GM19467 (cell line): ENCODE measurements around the gene ISCA1.

Experiments used
- ATAC-seq: cut with Tn5 transposase; IDR thresholded peaks from one replicate; pipeline ENCODE4 v1.9.1; 2021; ENCODE audit warnings: mild to moderate bottlenecking, moderate library complexity; ENCODE audit not compliant: unreplicated experiment

The ISCA1 gene

GRCh38 chr9:86286278-86286677, 3.9 kb upstream of the ISCA1 start:
- no peak for ATAC-seq

- ATAC-seq: no peak
Measured at GRCh38 chr9:86285261-86285660, 2.9 kb upstream of the ISCA1 start.

- ATAC-seq: no peak
Measured at GRCh38 chr9:86282979-86283535, 719 bp upstream of the ISCA1 start.

- ATAC-seq: peak; percentile 31
Measured at GRCh38 chr9:86281593-86282076, 703 bp downstream of the ISCA1 start.

DNA sequence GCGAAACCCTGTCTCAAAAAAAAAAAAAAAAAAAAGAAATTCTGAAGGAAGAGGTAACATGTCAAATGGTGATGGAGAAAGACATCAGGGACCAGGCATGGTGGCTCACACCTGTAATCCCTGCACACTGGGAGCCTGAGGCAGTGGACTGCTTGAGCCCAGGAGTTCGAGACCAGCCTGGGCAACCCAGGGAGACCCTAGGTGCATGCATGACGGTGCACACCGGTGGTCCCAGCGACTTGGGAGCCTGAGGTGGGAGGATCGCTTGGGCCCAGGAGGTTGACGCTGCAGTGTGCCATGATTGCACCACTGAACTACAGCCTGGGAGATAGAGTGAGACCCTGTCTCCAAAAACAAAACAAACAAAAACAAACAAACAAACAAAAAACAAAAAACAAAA, 1.8 kb downstream of the ISCA1 start:
- no peak for ATAC-seq

DNA sequence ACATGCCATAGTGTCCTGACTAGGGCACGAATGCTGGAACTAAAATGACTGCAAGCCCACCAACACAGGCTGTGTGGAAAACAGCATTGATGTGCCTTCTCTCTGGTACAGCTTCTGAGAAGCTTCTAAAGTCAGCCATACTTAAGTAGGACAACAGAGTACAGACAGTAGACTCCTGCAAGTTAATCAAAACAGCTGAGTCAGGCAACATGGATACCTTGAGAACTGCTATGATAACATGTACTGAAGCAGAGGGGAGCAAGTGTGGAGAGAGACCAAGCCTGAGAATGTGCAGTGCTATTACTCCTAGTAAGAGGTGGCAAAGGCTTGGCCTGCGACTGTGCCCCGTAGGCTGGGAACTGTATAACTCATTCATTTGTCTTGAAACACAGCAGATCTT, 2.5 kb downstream of the ISCA1 start:
- ATAC-seq: no peak

GRCh38 chr9:86277072-86277471, 5.3 kb downstream of the ISCA1 start:
- no peak for ATAC-seq

- no peak for ATAC-seq
Measured at GRCh38 chr9:86275962-86276361, 6.4 kb downstream of the ISCA1 start.

- ATAC-seq: no peak
Measured at GRCh38 chr9:86274821-86275643, 7.3 kb downstream of the ISCA1 start.

- ATAC-seq: no peak
Measured at GRCh38 chr9:86272221-86272620, 10.1 kb downstream of the ISCA1 start.

- no peak for ATAC-seq
Measured at GRCh38 chr9:86263876-86264275, 18.5 kb downstream of the ISCA1 start.

DNA sequence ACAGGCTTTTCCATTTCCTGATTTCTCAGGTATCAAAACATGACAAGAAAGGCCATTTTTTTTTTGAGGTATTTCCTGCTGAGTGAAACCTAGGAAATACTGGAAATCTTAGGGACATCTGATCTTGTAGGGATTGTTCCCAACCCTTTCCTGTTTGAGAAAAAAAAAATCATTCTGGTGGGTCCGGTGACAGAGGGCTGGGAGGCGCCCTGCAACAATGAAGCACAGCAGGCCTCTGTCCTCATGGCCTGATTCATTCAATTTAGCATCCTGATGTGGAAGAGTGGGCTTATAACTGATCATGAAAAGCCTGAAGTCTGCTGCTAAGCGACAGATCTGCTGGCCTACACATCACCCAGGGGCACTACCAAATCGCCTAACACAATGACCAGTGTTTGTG, 19.8 kb downstream of the ISCA1 start:
- no peak for ATAC-seq

GRCh38 chr9:86259557-86259956, 22.8 kb downstream of the ISCA1 start, which contains the start of gene C9orf153:
Gene C9orf153, minus strand, starts transcription at chr9:86259657. Its CDS starts 30,054 bp downstream, at chr9:86229603.
- no peak for ATAC-seq

DNA sequence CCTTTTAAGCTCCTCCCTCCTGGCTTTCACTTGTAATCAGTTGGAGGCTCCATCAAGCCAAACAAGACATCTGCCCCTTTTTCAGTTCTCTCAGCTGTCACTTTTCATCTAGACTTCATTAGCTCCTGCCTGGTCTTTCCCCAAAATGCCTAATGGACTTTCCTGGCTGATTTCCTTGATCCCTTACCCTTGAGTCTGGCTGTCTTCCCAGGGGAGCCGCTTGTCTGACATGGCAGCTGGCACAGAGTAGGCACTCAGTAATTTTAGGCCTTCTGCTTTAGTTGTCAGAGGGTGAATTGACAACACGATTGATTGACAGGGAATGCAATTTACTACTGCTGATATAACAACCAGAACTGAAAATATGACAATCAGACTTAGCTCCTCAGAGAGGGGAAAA, 24.9 kb downstream of the ISCA1 start:
- ATAC-seq: no peak

GRCh38 chr9:86256653-86257052, 25.7 kb downstream of the ISCA1 start:
- no peak for ATAC-seq

GRCh38 chr9:86253577-86253976, 28.8 kb downstream of the ISCA1 start:
- ATAC-seq: no peak

GRCh38 chr9:86252870-86253269, 29.5 kb downstream of the ISCA1 start:
- no peak for ATAC-seq

GRCh38 chr9:86250123-86250522, 32.2 kb downstream of the ISCA1 start:
- ATAC-seq: no peak

- no peak for ATAC-seq
Measured at GRCh38 chr9:86248746-86249145, 33.6 kb downstream of the ISCA1 start.

- ATAC-seq: peak; percentile 93
Measured at GRCh38 chr9:86246752-86247161, 35.6 kb downstream of the ISCA1 start.

DNA sequence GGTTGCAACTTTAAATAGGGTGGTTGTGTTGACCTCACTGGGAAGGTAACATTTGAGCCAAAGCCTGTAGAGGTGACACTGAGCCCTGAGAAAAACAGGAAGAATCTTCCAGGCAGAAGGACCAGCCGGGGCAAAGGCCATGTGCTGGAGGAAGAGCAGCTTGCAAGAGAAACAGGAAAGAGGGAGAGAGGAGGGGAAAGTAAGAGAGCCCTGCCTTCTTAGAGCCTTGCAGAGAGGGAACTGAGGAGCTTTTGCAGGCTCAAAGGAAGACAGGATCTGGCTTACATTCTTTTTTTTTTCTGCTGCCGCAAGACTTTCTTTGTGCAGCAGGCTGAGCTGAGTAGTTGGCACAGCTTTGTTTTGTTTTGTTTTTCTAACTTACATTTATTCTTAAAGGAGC, 40.3 kb downstream of the ISCA1 start:
- no peak for ATAC-seq

DNA sequence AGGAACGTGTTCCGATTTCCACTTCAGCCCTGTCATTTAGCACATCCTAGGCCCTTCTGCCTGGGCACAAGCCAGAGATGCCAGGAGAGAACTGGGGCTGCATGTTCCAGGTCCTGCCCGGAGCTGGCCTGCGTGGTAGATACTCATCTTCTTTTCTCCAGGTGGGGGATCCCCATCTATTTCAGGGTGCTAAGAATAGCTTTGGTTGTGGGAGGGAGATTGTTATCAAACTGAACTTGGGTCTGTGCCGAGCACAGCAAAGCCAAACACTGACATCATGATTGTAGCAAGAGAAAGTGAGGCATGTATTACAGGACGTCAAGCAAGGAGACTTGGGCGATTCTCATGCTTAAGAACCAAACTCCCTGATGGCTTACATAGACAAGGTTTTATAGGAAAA, 41.1 kb downstream of the ISCA1 start:
- no peak for ATAC-seq
